ENCODE results near the gene SLC6A6. TPM values are rescaled to one million over a fixed set of nuclear protein-coding genes. Genes with fewer than 3 reads are reported as not detected.

SLC6A6 gene
- total RNA-seq, 1 donor from 2014 or later: 37.5 TPM

DNA sequence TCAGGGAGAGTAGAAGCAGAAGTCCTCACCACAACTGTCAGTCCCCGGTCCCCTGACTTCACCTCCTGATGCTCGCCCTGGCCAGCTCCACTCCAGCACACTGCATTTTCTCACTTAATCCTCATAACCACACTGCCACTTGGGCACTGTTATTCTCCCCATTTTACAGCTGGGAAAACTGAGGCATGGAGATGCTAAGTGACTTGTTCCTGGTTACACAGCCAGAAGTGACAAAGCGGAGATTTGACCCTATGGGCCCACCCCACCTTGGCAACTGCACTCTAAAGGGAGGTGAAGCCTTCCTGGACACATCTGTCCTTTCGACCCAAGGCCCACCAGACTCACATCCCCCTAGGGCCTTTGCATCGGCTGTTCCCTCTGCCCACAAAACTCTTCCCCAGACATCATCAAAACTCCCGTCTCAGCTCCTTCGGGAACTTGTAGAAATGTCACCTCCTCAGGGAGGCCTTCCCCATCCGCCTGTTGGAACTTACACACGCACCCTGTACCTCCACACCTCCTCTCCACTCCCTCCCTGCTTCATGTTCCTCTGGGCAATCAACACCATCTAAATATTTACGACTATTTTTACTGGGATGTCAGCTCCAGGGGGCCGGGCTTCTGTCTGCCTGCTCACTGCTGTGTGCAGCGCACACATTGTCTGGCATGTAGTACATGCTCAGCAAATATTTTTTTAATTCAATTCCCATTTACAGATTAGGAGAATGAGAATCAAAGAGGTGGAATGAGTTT is 134.6 kb downstream of the SLC6A6 start:
- ATAC-seq (no peak), DNase-seq (ENCODE audit: low spot score) (no peak)
- intact Hi-C loops (cut with DNase I): no loop called here

DNA sequence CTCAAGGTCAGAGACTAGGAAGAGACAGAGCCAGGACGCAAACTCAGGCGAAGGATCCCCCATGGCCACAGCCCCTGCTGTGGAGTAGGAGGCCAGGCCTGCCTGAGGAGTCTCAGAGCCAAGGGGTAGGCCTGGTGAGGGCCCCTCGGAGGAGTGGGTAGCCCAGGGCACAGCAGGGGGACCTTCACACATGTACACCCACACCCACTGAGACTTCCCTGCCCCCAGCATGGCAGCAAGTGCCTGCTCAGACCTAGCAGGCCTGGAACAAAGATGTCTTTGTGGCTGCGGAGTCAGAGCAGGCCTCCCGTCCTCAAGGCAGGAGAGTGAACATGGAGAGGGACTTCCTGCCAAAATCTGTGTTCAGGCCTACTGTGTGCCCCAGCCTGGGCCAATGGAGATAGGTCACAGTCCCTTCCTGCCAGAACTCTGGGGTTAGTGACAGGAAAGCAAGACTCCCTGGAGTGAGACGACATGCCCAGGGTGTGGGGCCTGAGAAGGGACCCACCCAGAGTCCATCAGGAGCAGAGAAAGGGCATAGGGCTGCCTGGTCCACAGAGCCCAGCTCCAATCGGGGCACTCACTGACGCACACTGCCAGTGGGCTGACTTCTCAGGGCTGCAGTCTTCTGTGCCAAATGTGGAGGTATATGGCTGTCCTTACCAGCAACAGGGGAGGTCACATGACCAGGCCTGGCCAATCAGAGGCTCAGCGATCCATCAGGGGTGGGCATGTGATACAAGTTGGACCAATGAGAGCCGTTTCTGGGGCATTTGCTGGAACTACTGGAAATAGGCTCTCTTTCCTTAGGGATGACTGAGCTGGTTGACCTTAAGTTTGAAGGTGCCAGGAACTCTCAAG is 135.4 kb downstream of the SLC6A6 start:
- no peak for DNase-seq (ENCODE audit: low spot score)
- intact Hi-C loops (cut with DNase I): no loop called here
- no peak for ATAC-seq

DNA sequence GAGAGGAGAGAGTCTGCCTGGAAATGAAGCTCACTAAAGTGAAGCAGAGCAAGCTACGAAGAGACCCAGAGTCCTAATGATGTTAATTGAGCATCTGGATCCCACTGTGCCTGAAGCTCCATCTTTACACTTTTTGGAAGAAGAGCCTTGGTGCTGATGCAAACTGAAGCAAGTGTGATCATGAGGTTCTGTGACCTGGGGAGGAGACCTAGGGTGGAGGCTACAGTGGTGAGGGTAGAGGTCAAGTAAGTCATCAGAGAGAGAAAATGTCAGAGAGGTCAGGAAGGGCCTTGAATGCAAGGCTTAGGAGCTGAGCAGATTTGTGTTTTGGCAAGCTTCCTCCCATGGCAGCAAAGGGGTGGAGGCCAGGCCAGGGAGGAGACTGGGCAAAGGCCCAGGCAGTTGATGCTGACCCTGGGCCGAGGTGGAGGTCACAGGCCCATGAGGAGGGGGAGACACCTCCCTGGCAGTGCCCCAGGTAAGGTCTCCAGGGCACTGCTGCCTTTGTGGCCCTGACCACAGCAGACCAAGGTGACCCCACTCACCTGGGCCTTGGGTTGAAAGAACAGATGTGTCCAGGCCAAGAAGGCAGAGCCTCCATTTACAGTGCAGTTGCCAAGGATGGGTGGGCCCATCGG is 136.2 kb downstream of the SLC6A6 start:
- DNase-seq (ENCODE audit: low spot score) (no peak), ATAC-seq (no peak)
- intact Hi-C loops (cut with DNase I): no loop called here

Other genes starting within 250 kb of the SLC6A6 start
- 54.2 TPM for gene XPC, start 224.0 kb upstream of the SLC6A6 start, total RNA-seq
- gene LSM3, start 223.8 kb upstream of the SLC6A6 start, total RNA-seq: 8.9 TPM
- 2.3 TPM for gene GRIP2, start 137.7 kb downstream of the SLC6A6 start, total RNA-seq
- 31.0 TPM for gene CCDC174, start 249.2 kb downstream of the SLC6A6 start, total RNA-seq

Measured in sciatic nerve (tissue), 2 donors.